ENCODE results near the gene URM1. TPM values are rescaled to one million over a fixed set of nuclear protein-coding genes. Genes with fewer than 3 reads are reported as not detected.
A peak's percentile ranks its signal among the peaks of the same experiment; 100 is the strongest.

Gene URM1
- 39.9 TPM for polyA plus RNA-seq (2013, experiment 1 of 2)
- polyA plus RNA-seq (2013, experiment 2 of 2): 35.5 TPM

GRCh38 chr9:128370752-128371629 lies at the start of gene URM1:
Gene URM1 (plus strand): TSS chr9:128371374. CDS start chr9:128371381, 7 bp downstream.
- 0 to 1% methylated on average over 34 to 44 of the region's 55 CpGs for WGBS, 2 experiments (ENCODE audit: insufficient coverage in 2 of 2)
- Histone ChIP-seq H3K9me3 (ENCODE audit: control insufficient read depth, low read length) (no peaks in the 10 kb centered on the region), H3K4me1 (ENCODE audit: control insufficient read depth, insufficient read depth, low read length, poor library complexity, severe bottlenecking) (peaks cover 13% of the 10 kb centered on the region), H3K36me3 (ENCODE audit: control insufficient read depth, insufficient read depth, low read length) (peaks cover 18% of the 10 kb centered on the region), H3K27ac (ENCODE audit: low read depth, low read length, severe bottlenecking) (peak within 1 kb of the TSS; percentile 84), H3K4me3 (ENCODE audit: extremely low read depth, insufficient read depth, low read length, poor library complexity, severe bottlenecking) (peak within 1 kb of the TSS; percentile 89)

GRCh38 chr9:128321879-128322403 lies 49.2 kb upstream of the URM1 start:
- H3K4me3 ChIP-seq (ENCODE audit: extremely low read depth, insufficient read depth, low read length, poor library complexity, severe bottlenecking): peak overlapping the region; percentile 91
- H3K36me3 ChIP-seq (ENCODE audit: control insufficient read depth, insufficient read depth, low read length): peaks cover 59% of the 10 kb centered on the region
- H3K9me3 ChIP-seq (ENCODE audit: control insufficient read depth, low read length): no peaks in the 10 kb centered on the region
- H3K4me1 ChIP-seq (ENCODE audit: control insufficient read depth, insufficient read depth, low read length, poor library complexity, severe bottlenecking): peaks cover 8% of the 10 kb centered on the region
- WGBS, 2 experiments (ENCODE audit: insufficient coverage in 2 of 2): 1 to 2% methylated on average over 12 to 21 of the region's 21 CpGs
- H3K27ac ChIP-seq (ENCODE audit: low read depth, low read length, severe bottlenecking): peak overlapping the region; percentile 92

GRCh38 chr9:128322404-128323211 lies 48.6 kb upstream of the URM1 start, which contains the start of the genes COQ4 and TRUB2:
Gene COQ4 (plus strand): TSS chr9:128322839. CDS start chr9:128322859, 20 bp downstream.
Gene TRUB2 (minus strand): TSS chr9:128322447. CDS start chr9:128322408, 39 bp downstream.
- peak within 1 kb of the TSS; percentile 91 for H3K4me3 ChIP-seq (ENCODE audit: extremely low read depth, insufficient read depth, low read length, poor library complexity, severe bottlenecking)
- peaks cover 58% of the 10 kb centered on the region for H3K36me3 ChIP-seq (ENCODE audit: control insufficient read depth, insufficient read depth, low read length)
- H3K9me3 ChIP-seq (ENCODE audit: control insufficient read depth, low read length): no peaks in the 10 kb centered on the region
- WGBS, 2 experiments (ENCODE audit: insufficient coverage in 2 of 2): 0% methylated on average over 80 to 83 of the region's 83 CpGs
- peak within 1 kb of the TSS; percentile 92 for H3K27ac ChIP-seq (ENCODE audit: low read depth, low read length, severe bottlenecking)
- peaks cover 8% of the 10 kb centered on the region for H3K4me1 ChIP-seq (ENCODE audit: control insufficient read depth, insufficient read depth, low read length, poor library complexity, severe bottlenecking)

- H3K36me3 ChIP-seq (ENCODE audit: control insufficient read depth, insufficient read depth, low read length): peaks cover 60% of the 10 kb centered on the region
- H3K4me3 ChIP-seq (ENCODE audit: extremely low read depth, insufficient read depth, low read length, poor library complexity, severe bottlenecking): peak overlapping the region; percentile 91
- no peaks in the 10 kb centered on the region for H3K9me3 ChIP-seq (ENCODE audit: control insufficient read depth, low read length)
- WGBS, 2 experiments (ENCODE audit: insufficient coverage in 2 of 2): 17 to 34% methylated on average over 6 to 11 of the region's 16 CpGs
- peak overlapping the region; percentile 92 for H3K27ac ChIP-seq (ENCODE audit: low read depth, low read length, severe bottlenecking)
- peaks cover 8% of the 10 kb centered on the region for H3K4me1 ChIP-seq (ENCODE audit: control insufficient read depth, insufficient read depth, low read length, poor library complexity, severe bottlenecking)
Measured at GRCh38 chr9:128323212-128323730, 47.9 kb upstream of the URM1 start.

GRCh38 chr9:128323791-128324190 lies 47.4 kb upstream of the URM1 start:
- Histone ChIP-seq H3K9me3 (ENCODE audit: control insufficient read depth, low read length) (no peaks in the 10 kb centered on the region), H3K27ac (ENCODE audit: low read depth, low read length, severe bottlenecking) (no peak overlapping the region), H3K4me3 (ENCODE audit: extremely low read depth, insufficient read depth, low read length, poor library complexity, severe bottlenecking) (peak overlapping the region; percentile 91), H3K4me1 (ENCODE audit: control insufficient read depth, insufficient read depth, low read length, poor library complexity, severe bottlenecking) (peaks cover 8% of the 10 kb centered on the region), H3K36me3 (ENCODE audit: control insufficient read depth, insufficient read depth, low read length) (peaks cover 65% of the 10 kb centered on the region)
- WGBS, 2 experiments (ENCODE audit: insufficient coverage in 2 of 2): 94 to 100% methylated on average over 5 to 8 of the region's 12 CpGs

- Histone ChIP-seq H3K27ac (ENCODE audit: low read depth, low read length, severe bottlenecking) (no peak overlapping the region), H3K36me3 (ENCODE audit: control insufficient read depth, insufficient read depth, low read length) (peaks cover 69% of the 10 kb centered on the region), H3K4me3 (ENCODE audit: extremely low read depth, insufficient read depth, low read length, poor library complexity, severe bottlenecking) (no peak overlapping the region), H3K9me3 (ENCODE audit: control insufficient read depth, low read length) (no peaks in the 10 kb centered on the region), H3K4me1 (ENCODE audit: control insufficient read depth, insufficient read depth, low read length, poor library complexity, severe bottlenecking) (peaks cover 8% of the 10 kb centered on the region)
- no CpG with 5 or more reads among the region's 1 CpG for WGBS, 2 experiments (ENCODE audit: insufficient coverage in 2 of 2)
Measured at GRCh38 chr9:128324401-128324800, 46.8 kb upstream of the URM1 start.

GRCh38 chr9:128325629-128326028 lies 45.5 kb upstream of the URM1 start:
- H3K36me3 ChIP-seq (ENCODE audit: control insufficient read depth, insufficient read depth, low read length): peaks cover 62% of the 10 kb centered on the region
- peaks cover 8% of the 10 kb centered on the region for H3K4me1 ChIP-seq (ENCODE audit: control insufficient read depth, insufficient read depth, low read length, poor library complexity, severe bottlenecking)
- WGBS, 2 experiments (ENCODE audit: insufficient coverage in 2 of 2): 95 to 98% methylated on average over 8 to 13 of the region's 13 CpGs

GRCh38 chr9:128333451-128333869 lies 37.7 kb upstream of the URM1 start:
- WGBS, 2 experiments (ENCODE audit: insufficient coverage in 2 of 2): 91 to 92% methylated on average over 8 to 11 of the region's 11 CpGs
- peaks cover 29% of the 10 kb centered on the region for H3K36me3 ChIP-seq (ENCODE audit: control insufficient read depth, insufficient read depth, low read length)
- H3K4me3 ChIP-seq (ENCODE audit: extremely low read depth, insufficient read depth, low read length, poor library complexity, severe bottlenecking): no peak overlapping the region
- H3K9me3 ChIP-seq (ENCODE audit: control insufficient read depth, low read length): no peaks in the 10 kb centered on the region
- H3K4me1 ChIP-seq (ENCODE audit: control insufficient read depth, insufficient read depth, low read length, poor library complexity, severe bottlenecking): no peaks in the 10 kb centered on the region
- H3K27ac ChIP-seq (ENCODE audit: low read depth, low read length, severe bottlenecking): no peak overlapping the region

More at GRCh38 chr9:128325629-128326028, 45.5 kb upstream of the URM1 start:
- Histone ChIP-seq H3K9me3 (ENCODE audit: control insufficient read depth, low read length) (no peaks in the 10 kb centered on the region), H3K4me3 (ENCODE audit: extremely low read depth, insufficient read depth, low read length, poor library complexity, severe bottlenecking) (no peak overlapping the region), H3K27ac (ENCODE audit: low read depth, low read length, severe bottlenecking) (no peak overlapping the region)

GRCh38 chr9:128335161-128335560 lies 36.0 kb upstream of the URM1 start:
- Histone ChIP-seq H3K9me3 (ENCODE audit: control insufficient read depth, low read length) (no peaks in the 10 kb centered on the region), H3K27ac (ENCODE audit: low read depth, low read length, severe bottlenecking) (no peak overlapping the region), H3K4me3 (ENCODE audit: extremely low read depth, insufficient read depth, low read length, poor library complexity, severe bottlenecking) (no peak overlapping the region), H3K4me1 (ENCODE audit: control insufficient read depth, insufficient read depth, low read length, poor library complexity, severe bottlenecking) (no peaks in the 10 kb centered on the region), H3K36me3 (ENCODE audit: control insufficient read depth, insufficient read depth, low read length) (peaks cover 16% of the 10 kb centered on the region)
- WGBS, 2 experiments (ENCODE audit: insufficient coverage in 2 of 2): 88 to 94% methylated on average over 6 to 7 of the region's 7 CpGs

- Histone ChIP-seq H3K4me1 (ENCODE audit: control insufficient read depth, insufficient read depth, low read length, poor library complexity, severe bottlenecking) (no peaks in the 10 kb centered on the region), H3K4me3 (ENCODE audit: extremely low read depth, insufficient read depth, low read length, poor library complexity, severe bottlenecking) (no peak overlapping the region), H3K9me3 (ENCODE audit: control insufficient read depth, low read length) (no peaks in the 10 kb centered on the region), H3K27ac (ENCODE audit: low read depth, low read length, severe bottlenecking) (no peak overlapping the region), H3K36me3 (ENCODE audit: control insufficient read depth, insufficient read depth, low read length) (peaks cover 16% of the 10 kb centered on the region)
- 95 to 100% methylated on average over 1 to 2 of the region's 2 CpGs for WGBS, 2 experiments (ENCODE audit: insufficient coverage in 2 of 2)
Measured at GRCh38 chr9:128335914-128336313, 35.3 kb upstream of the URM1 start.

Measured in mesodermal cell (in vitro differentiated cells).